Endothelial cell of umbilical vein (primary cell): ENCODE results near the gene ARID5A. TPM values are rescaled to one million over a fixed set of nuclear protein-coding genes. Genes with fewer than 3 reads are reported as not detected.

Experiments used
- BruUV-seq: library from RNA; stranded (reverse); fragments of 400-500 nt; replicated peaks from 2 replicates; lab custom pipeline; 2021; lab: Mats Ljungman, UMichigan
- CTCF ChIA-PET: fragments of 300-600, 350-600 bp; sonication (Branson Sonifier 250); formaldehyde crosslinking; loops from one replicate; lab custom pipeline; 2021; ENCODE audit warnings: antibody characterized with exemption, inconsistent platforms; lab: Charles Lee
- POLR2A ChIA-PET: fragments of 300-600, 350-600 bp; sonication (Branson Sonifier 250); formaldehyde crosslinking; loops from one replicate; lab custom pipeline; 2021; ENCODE audit warnings: antibody characterized with exemption, inconsistent platforms; lab: Charles Lee
- DNase-seq: peaks from one replicate; pipeline ENCODE4 v3.0.0-alpha.2; 2011; ENCODE audit warnings: low read depth, low spot score
- FAIRE-seq: peaks from 2 replicates; lab custom pipeline; 2011; peaks lifted over from hg19 to GRCh38; lab: Jason Lieb, UNC
- H2AFZ ChIP-seq: 2 replicates; pipeline ENCODE4 v1.6.0; 2012; ENCODE audit warnings: low read depth, low read length, control low read depth, inconsistent platforms
- H3K27ac ChIP-seq: 2 replicates; pipeline ENCODE4 v1.5.1; 2011; ENCODE audit warnings: low read depth, mild to moderate bottlenecking, control low read depth, low read length, moderate library complexity; ENCODE audit not compliant: insufficient read depth
- H3K27me3 ChIP-seq, 2 experiments: 2 replicates each; pipeline versions ENCODE4 v1.6.0 to v1.6.1; 2011; ENCODE audit warnings: low read length in 2 of 2, mixed read lengths in 1 of 2; ENCODE audit not compliant: control insufficient read depth in 2 of 2, insufficient read depth in 2 of 2
- H3K36me3 ChIP-seq, 2 experiments: 2 replicates in 1 of 2; 3 replicates in 1 of 2; pipeline ENCODE4 v1.5.1; 2011; ENCODE audit warnings: low read length in 2 of 2, mild to moderate bottlenecking in 1 of 2, moderate library complexity in 1 of 2; ENCODE audit not compliant: control insufficient read depth in 2 of 2, insufficient read depth in 2 of 2; ENCODE audit errors: extremely low read depth in 1 of 2
- H3K4me1 ChIP-seq: 3 replicates; pipeline ENCODE4 v1.5.1; 2011; ENCODE audit warnings: mild to moderate bottlenecking, low read length; ENCODE audit not compliant: control insufficient read depth, insufficient read depth; ENCODE audit errors: extremely low read depth
- H3K4me2 ChIP-seq: 2 replicates; pipeline ENCODE4 v1.6.1; 2011; ENCODE audit warnings: low read length, control low read depth, mixed read lengths; ENCODE audit not compliant: insufficient read depth
- H3K4me3 ChIP-seq, 3 experiments: fragments of 200-600 bp in 1 of 3; sonication (generic), shearing (Covaris generic) in 1 of 3; replicated peaks in 1 of 3; 2 replicates each; pipeline ENCODE4 v1.5.1; 2011 to 2016; ENCODE audit warnings: control low read depth in 3 of 3, low read length in 3 of 3, mild to moderate bottlenecking in 2 of 3, inconsistent platforms in 1 of 3, low read depth in 1 of 3, moderate library complexity in 1 of 3; ENCODE audit not compliant: insufficient read depth in 1 of 3
- H3K79me2 ChIP-seq: 2 replicates; pipeline ENCODE4 v1.6.0; 2012; ENCODE audit warnings: low read length, inconsistent platforms; ENCODE audit not compliant: control insufficient read depth, insufficient read depth
- H3K9ac ChIP-seq: replicated peaks from 2 replicates; pipeline ENCODE3; 2011; ENCODE audit warnings: low read length, control low read depth; ENCODE audit not compliant: insufficient read depth; ENCODE audit errors: extremely low read depth
- H3K9me1 ChIP-seq: replicated peaks from 3 replicates; pipeline ENCODE4 v1.6.0; 2011; ENCODE audit warnings: mild to moderate bottlenecking, low read length; ENCODE audit not compliant: control insufficient read depth, insufficient read depth; ENCODE audit errors: extremely low read depth
- H3K9me3 ChIP-seq: replicated peaks from 2 replicates; pipeline ENCODE4 v1.5.1; 2012; ENCODE audit warnings: low read length, inconsistent platforms; ENCODE audit not compliant: control insufficient read depth, insufficient read depth
- H4K20me1 ChIP-seq: replicated peaks from 2 replicates; pipeline ENCODE3; 2011; ENCODE audit warnings: mild to moderate bottlenecking, low read length; ENCODE audit not compliant: control insufficient read depth, insufficient read depth; ENCODE audit errors: extremely low read depth
- EZH2 ChIP-seq: IDR thresholded peaks from 2 replicates; pipeline ENCODE4 v1.6.1; 2012; ENCODE audit warnings: borderline replicate concordance, low read depth, mild to moderate bottlenecking, moderate library complexity, low read length, inconsistent platforms; ENCODE audit not compliant: severe bottlenecking
- GATA2 ChIP-seq: IDR thresholded peaks from 2 replicates; pipeline ENCODE4 v1.7.0; 2011; ENCODE audit warnings: low read depth, mild to moderate bottlenecking, moderate library complexity, mixed read lengths, low read length; ENCODE audit not compliant: insufficient read length, insufficient read depth
- MYC ChIP-seq: IDR thresholded peaks from one replicate; pipeline ENCODE4 v1.6.1; 2011; ENCODE audit warnings: mild to moderate bottlenecking, low read depth, low read length
- POLR2A ChIP-seq: IDR thresholded peaks from 2 replicates; pipeline ENCODE4 v1.6.1; 2012; ENCODE audit warnings: low read depth, mild to moderate bottlenecking, control low read depth, low read length
- POLR2AphosphoS5 ChIP-seq: IDR thresholded peaks from 2 replicates; pipeline ENCODE4 v1.6.1; 2012; ENCODE audit warnings: low read depth, mild to moderate bottlenecking, control low read depth, low read length, moderate library complexity; ENCODE audit not compliant: insufficient read depth
- dilution Hi-C: fragments of 300-500 bp; cut with MboI; formaldehyde crosslinking; loops from one replicate; pipeline ENCODE4 v1.15.0; 2019; ENCODE audit warnings: low sequenced_read_pairs; ENCODE audit not compliant: extremely low pct_ligation_motif_present
- intact Hi-C: fragments of 100-400 bp; cut with micrococcal nuclease; formaldehyde crosslinking; loops from one replicate; pipeline ENCODE4 v1.10.0; 2022
- polyA plus RNA-seq, 4 experiments: library from polyadenylated mRNA; depleted of rRNA in 3 of 4; stranded (reverse) in 3 of 4; unstranded in 1 of 4; fragments of >200 nt; gene quantifications; 2 replicates each; pipeline versions ENCODE4 v1.2.1 to v1.2.3, GENCODE V29; 2011 to 2012; ENCODE audit warnings: missing spikeins in 1 of 4
- total RNA-seq: library from RNA; stranded (reverse); gene quantifications from 2 replicates; pipeline ENCODE4 v1.2.3, GENCODE V29; 2021
- TF ChIP-seq, protein P1 (sequence below): IDR thresholded peaks from 2 replicates; pipeline ENCODE4 v1.6.1; 2011; ENCODE audit not compliant: insufficient read depth, insufficient read length
- TF ChIP-seq, protein P2 (sequence below), 2 donors: IDR thresholded peaks; 1 replicate in 1 of 2; 2 replicates in 1 of 2; pipeline ENCODE4 v1.5.1; 2011; ENCODE audit warnings: low read length in 2 of 2, mild to moderate bottlenecking in 2 of 2, moderate library complexity in 2 of 2, control low read depth in 1 of 2, inconsistent platforms in 1 of 2, low read depth in 1 of 2; ENCODE audit not compliant: insufficient read depth in 1 of 2; ENCODE audit errors: extremely low read depth in 1 of 2

ARID5A gene
- total and polyA plus RNA-seq, 2 donors (not counting 3 experiments of a cell fraction or from before 2014, with no cell fraction given) = 18.0 to 24.7 TPM

DNA sequence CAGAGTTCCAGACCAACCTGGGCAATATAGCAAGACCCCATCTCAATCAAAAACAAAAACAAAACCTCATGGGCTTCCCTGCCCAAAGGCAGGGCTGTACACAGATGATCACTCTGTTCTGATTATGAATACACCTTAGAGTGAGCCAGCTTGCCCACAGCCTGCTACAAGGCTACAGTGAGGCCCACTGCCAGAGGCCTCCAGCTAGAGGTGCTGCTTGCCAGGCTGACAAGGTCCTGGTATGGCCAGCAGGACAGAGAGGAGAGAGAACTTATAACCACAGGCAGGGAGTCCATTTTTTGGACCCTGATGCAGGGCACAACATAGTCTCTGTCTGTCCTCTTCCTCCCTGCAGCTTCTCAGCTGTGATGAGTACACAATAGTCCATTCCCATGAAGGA lies 60.0 kb downstream of the ARID5A start:
- CTCF ChIA-PET = interaction anchor here (3.0 kb wide), 1 partner anchor 42 kb away, joined by 11 read pairs; no protein-coding TSS in a partner anchor
- intact Hi-C loops = no loop called here
- Histone ChIP-seq H2AFZ (no peak overlapping the region), H3K4me2 (no peak overlapping the region), H3K79me2 (no peaks in the 10 kb centered on the region), H3K4me1 (no peaks in the 10 kb centered on the region), H3K36me3 (peaks cover 36 to 39% of the 10 kb centered on the region in 2 experiments), H3K27ac (no peak overlapping the region), H4K20me1 (no peaks in the 10 kb centered on the region), H3K27me3 (no peaks in the 10 kb centered on the region), H3K9me3 (no peaks in the 10 kb centered on the region), H3K4me3 (no peak overlapping the region), H3K9ac (no peak overlapping the region), H3K9me1 (no peaks in the 10 kb centered on the region)
- FAIRE-seq = no peak
- DNase-seq = no peak
- dilution Hi-C loops = no loop called here
- TF ChIP-seq, protein P1, sequence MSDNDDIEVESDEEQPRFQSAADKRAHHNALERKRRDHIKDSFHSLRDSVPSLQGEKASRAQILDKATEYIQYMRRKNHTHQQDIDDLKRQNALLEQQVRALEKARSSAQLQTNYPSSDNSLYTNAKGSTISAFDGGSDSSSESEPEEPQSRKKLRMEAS = no peak
- no peak for TF ChIP-seq MYC
- BruUV-seq = no TSS peak
- POLR2A ChIA-PET = no interaction called here

DNA sequence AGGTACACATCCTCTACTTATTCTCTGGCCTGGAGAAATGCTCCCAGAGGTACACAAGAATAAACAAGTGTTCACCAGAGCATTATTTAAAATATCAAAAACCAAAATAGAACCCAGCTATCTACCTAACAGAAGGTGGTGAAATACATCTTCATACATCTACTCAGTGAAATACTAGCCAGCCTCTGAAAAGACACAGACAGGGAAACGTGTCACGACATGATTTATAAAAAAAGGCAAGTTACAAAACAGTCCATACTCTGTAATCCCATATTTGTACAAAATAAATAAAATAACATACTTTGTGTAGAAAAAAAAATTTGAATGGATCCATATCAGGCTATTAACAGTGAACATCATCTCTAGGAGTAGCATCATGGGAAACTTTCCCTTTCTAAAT lies 63.4 kb downstream of the ARID5A start:
- H3K4me1 ChIP-seq = no peaks in the 10 kb centered on the region
- TF ChIP-seq GATA2 (no peak), POLR2AphosphoS5 (no peak), POLR2A (no peak), EZH2 (no peak)
- TF ChIP-seq, protein P2, sequence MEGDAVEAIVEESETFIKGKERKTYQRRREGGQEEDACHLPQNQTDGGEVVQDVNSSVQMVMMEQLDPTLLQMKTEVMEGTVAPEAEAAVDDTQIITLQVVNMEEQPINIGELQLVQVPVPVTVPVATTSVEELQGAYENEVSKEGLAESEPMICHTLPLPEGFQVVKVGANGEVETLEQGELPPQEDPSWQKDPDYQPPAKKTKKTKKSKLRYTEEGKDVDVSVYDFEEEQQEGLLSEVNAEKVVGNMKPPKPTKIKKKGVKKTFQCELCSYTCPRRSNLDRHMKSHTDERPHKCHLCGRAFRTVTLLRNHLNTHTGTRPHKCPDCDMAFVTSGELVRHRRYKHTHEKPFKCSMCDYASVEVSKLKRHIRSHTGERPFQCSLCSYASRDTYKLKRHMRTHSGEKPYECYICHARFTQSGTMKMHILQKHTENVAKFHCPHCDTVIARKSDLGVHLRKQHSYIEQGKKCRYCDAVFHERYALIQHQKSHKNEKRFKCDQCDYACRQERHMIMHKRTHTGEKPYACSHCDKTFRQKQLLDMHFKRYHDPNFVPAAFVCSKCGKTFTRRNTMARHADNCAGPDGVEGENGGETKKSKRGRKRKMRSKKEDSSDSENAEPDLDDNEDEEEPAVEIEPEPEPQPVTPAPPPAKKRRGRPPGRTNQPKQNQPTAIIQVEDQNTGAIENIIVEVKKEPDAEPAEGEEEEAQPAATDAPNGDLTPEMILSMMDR (IDR thresholded peaks at IDR 0.05; ENCODE audit: extremely low read depth in 1 of 2, insufficient read depth in 1 of 2, low read depth in 1 of 2, low read length in 2 of 2) = no peak
- no peaks in the 10 kb centered on the region for H3K9me1 ChIP-seq
- no TSS peak for BruUV-seq
- H3K4me2 ChIP-seq = no peak overlapping the region
- H4K20me1 ChIP-seq = no peaks in the 10 kb centered on the region
- no peaks in the 10 kb centered on the region for H3K9me3 ChIP-seq
- no peak overlapping the region for H2AFZ ChIP-seq
- H3K36me3 ChIP-seq = peaks cover 33 to 44% of the 10 kb centered on the region in 2 experiments
- ChIA-PET CTCF (no interaction called here), POLR2A (no interaction called here)
- H3K27me3 ChIP-seq = no peaks in the 10 kb centered on the region
- intact Hi-C loops = no loop called here
- H3K27ac ChIP-seq = no peak overlapping the region
- dilution Hi-C loops = no loop called here
- H3K79me2 ChIP-seq = no peaks in the 10 kb centered on the region
- DNase-seq (no peak), FAIRE-seq (no peak)
- no peak overlapping the region for H3K9ac ChIP-seq
- no peak overlapping the region for H3K4me3 ChIP-seq
